ENCODE data around the gene SCLY. TPM values are rescaled to one million over a fixed set of nuclear protein-coding genes. Genes with fewer than 3 reads are reported as not detected.

Gene SCLY
- total RNA-seq, 1 experiment from 2014 or later, result 21.7 TPM

DNA sequence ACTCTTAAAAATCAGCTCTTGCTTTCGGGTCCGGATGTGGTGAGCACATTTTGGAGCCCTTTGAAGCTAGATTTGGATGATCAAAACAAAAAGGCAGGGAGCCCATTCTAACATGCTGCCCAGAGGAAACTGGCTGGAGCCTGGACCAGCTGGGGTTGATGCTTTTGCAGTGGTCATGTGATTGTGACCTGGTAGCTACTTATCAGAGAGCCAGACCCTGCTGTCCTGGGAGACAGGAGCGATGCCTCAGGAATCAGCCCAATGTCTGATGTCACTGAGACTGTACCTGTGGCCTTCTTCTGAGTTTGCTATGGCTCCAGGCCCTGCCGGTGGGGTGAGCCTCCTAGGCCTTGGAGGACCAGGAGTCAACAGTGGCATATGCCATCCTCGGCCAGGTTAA, 18.7 kb upstream of the SCLY start:
- no peaks in the 10 kb centered on the region for H3K36me3 ChIP-seq (ENCODE audit: control insufficient read depth, insufficient read depth, low read length)
- no peaks in the 10 kb centered on the region for H3K27me3 ChIP-seq (replicated peaks; ENCODE audit: control insufficient read depth, insufficient read depth, low read length)
- Mint-ChIP-seq H3K27ac (ENCODE audit: unreplicated experiment) (no peak overlapping the region), H3K36me3 (ENCODE audit: insufficient read depth, unreplicated experiment) (peaks cover 8% of the 10 kb centered on the region), H3K4me3 (ENCODE audit: unreplicated experiment) (no peak overlapping the region), H3K27me3 (ENCODE audit: insufficient read depth, unreplicated experiment) (no peaks in the 10 kb centered on the region), H3K9me3 (ENCODE audit: unreplicated experiment) (no peaks in the 10 kb centered on the region), H3K4me1 (ENCODE audit: low read depth, unreplicated experiment) (no peaks in the 10 kb centered on the region)
- TF ChIP-seq, protein P1, sequence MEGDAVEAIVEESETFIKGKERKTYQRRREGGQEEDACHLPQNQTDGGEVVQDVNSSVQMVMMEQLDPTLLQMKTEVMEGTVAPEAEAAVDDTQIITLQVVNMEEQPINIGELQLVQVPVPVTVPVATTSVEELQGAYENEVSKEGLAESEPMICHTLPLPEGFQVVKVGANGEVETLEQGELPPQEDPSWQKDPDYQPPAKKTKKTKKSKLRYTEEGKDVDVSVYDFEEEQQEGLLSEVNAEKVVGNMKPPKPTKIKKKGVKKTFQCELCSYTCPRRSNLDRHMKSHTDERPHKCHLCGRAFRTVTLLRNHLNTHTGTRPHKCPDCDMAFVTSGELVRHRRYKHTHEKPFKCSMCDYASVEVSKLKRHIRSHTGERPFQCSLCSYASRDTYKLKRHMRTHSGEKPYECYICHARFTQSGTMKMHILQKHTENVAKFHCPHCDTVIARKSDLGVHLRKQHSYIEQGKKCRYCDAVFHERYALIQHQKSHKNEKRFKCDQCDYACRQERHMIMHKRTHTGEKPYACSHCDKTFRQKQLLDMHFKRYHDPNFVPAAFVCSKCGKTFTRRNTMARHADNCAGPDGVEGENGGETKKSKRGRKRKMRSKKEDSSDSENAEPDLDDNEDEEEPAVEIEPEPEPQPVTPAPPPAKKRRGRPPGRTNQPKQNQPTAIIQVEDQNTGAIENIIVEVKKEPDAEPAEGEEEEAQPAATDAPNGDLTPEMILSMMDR (IDR thresholded peaks at IDR 0.05; ENCODE audit: insufficient read depth in 1 of 2, low read depth in 1 of 2, low read length in 1 of 2, severe bottlenecking in 1 of 2, unreplicated experiment in 1 of 2), result no peak
- ChIA-PET CTCF (no interaction called here), POLR2A (no interaction called here)
- DNase-seq, result no peak
- intact Hi-C loops (cut with micrococcal nuclease; ENCODE audit: unreplicated experiment), result no loop called here
- no peak overlapping the region for H3K4me3 ChIP-seq (ENCODE audit: low read depth, low read length)
- H3K9me3 ChIP-seq, result no peaks in the 10 kb centered on the region
- BruUV-seq (replicated peaks), result no TSS peak
- no peaks in the 10 kb centered on the region for H3K4me1 ChIP-seq

DNA sequence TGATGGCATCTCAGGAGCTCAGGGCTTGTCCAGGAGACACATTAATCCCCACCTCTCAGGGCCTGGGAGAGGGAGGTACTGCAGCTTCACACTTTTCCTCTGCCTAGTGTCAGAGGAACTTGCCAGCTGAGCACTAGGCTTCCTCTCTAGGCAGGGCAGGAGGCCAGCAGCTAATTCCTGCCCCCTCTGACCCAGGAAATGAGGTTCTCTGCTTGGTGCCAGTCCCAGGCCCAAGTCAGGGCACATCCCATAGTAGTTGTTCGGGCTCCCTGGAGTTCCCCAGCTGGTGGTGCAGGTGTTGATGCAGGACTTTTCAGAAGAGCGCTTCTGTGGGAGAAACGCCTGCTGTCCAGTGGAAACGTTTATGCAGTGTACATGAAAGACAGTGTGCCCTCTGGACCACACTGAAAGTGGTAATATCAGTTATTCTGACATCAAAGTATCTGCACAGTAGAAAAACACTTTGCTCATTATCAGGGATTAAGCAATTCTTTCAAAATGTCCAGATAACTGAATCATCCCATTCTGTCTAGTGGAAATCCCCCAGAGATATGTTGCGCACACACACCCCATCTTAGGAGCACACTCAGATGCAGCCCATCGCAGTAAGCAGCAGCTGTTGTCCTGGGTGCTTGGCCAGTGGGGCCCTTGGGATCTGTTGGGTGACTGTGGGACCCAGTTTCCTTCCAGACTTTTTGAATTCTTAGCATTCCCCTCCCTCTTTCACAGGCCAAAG, 17.8 kb upstream of the SCLY start:
- Histone ChIP-seq H3K4me1 (no peaks in the 10 kb centered on the region), H3K4me3 (ENCODE audit: low read depth, low read length) (no peak overlapping the region), H3K36me3 (ENCODE audit: control insufficient read depth, insufficient read depth, low read length) (no peaks in the 10 kb centered on the region), H3K27me3 (replicated peaks; ENCODE audit: control insufficient read depth, insufficient read depth, low read length) (no peaks in the 10 kb centered on the region), H3K9me3 (no peaks in the 10 kb centered on the region)
- ChIA-PET POLR2A (no interaction called here), CTCF (no interaction called here)
- Mint-ChIP-seq H3K36me3 (ENCODE audit: insufficient read depth, unreplicated experiment) (peaks cover 15% of the 10 kb centered on the region), H3K27ac (ENCODE audit: unreplicated experiment) (no peak overlapping the region), H3K4me1 (ENCODE audit: low read depth, unreplicated experiment) (no peaks in the 10 kb centered on the region), H3K9me3 (ENCODE audit: unreplicated experiment) (no peaks in the 10 kb centered on the region), H3K4me3 (ENCODE audit: unreplicated experiment) (no peak overlapping the region), H3K27me3 (ENCODE audit: insufficient read depth, unreplicated experiment) (no peaks in the 10 kb centered on the region)
- no peak for DNase-seq
- intact Hi-C loops (cut with micrococcal nuclease; ENCODE audit: unreplicated experiment), result no loop called here
- BruUV-seq (replicated peaks), result no TSS peak
- TF ChIP-seq, protein P1 (IDR thresholded peaks at IDR 0.05; ENCODE audit: insufficient read depth in 1 of 2, low read depth in 1 of 2, low read length in 1 of 2, severe bottlenecking in 1 of 2, unreplicated experiment in 1 of 2), result no peak

DNA sequence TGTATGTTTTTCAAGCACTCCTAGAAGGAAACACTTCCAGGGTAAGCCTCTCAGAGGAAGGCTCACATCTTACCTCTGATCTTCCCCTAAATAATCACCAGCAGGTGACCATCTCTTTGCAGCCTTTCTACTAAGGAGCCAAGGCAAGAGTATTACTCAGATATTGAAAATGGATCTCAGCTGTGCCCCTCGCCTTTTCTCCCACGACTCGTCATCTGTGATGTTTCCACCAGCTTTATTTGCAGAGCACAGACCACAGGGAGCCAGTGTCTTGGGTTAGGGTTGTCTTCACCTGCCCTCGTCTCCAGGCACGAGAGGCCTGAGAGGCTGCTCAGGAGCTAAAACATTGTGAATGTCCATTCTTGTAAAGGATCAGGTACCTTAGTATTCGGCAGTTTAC, 16.9 kb upstream of the SCLY start:
- TF ChIP-seq, protein P1 (IDR thresholded peaks at IDR 0.05; ENCODE audit: insufficient read depth in 1 of 2, low read depth in 1 of 2, low read length in 1 of 2, severe bottlenecking in 1 of 2, unreplicated experiment in 1 of 2), result no peak
- intact Hi-C loops (cut with micrococcal nuclease; ENCODE audit: unreplicated experiment), result no loop called here
- BruUV-seq (replicated peaks), result no TSS peak
- Mint-ChIP-seq H3K36me3 (ENCODE audit: insufficient read depth, unreplicated experiment) (peaks cover 23% of the 10 kb centered on the region), H3K27me3 (ENCODE audit: insufficient read depth, unreplicated experiment) (no peaks in the 10 kb centered on the region), H3K4me1 (ENCODE audit: low read depth, unreplicated experiment) (no peaks in the 10 kb centered on the region), H3K9me3 (ENCODE audit: unreplicated experiment) (no peaks in the 10 kb centered on the region), H3K4me3 (ENCODE audit: unreplicated experiment) (no peak overlapping the region), H3K27ac (ENCODE audit: unreplicated experiment) (no peak overlapping the region)
- Histone ChIP-seq H3K27me3 (replicated peaks; ENCODE audit: control insufficient read depth, insufficient read depth, low read length) (no peaks in the 10 kb centered on the region), H3K9me3 (no peaks in the 10 kb centered on the region), H3K36me3 (ENCODE audit: control insufficient read depth, insufficient read depth, low read length) (no peaks in the 10 kb centered on the region), H3K4me3 (ENCODE audit: low read depth, low read length) (no peak overlapping the region), H3K4me1 (no peaks in the 10 kb centered on the region)
- ChIA-PET CTCF (no interaction called here), POLR2A (no interaction called here)
- no peak for DNase-seq

Measured in Caco-2 (cell line).